ENCODE results near the gene RNF141.

DNA sequence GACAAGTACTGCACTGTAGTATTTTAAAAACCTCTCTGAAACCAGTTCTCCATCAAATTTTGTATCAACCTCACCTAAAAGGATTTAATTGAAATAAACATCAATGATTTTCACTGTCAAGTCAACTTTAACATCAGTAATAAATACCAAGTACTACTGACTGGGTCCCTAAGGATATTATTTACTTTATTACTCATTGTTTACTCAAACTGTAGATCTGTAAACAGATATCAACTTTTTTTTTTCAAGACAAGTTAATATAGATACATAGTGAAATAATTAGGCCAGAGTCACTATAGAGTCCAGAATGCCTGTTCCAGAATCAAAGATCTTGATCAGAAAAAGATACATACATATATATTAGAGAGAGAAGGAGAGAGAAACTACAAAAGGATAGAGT, 1.6 kb downstream of the RNF141 start:
- no peak for TF ChIP-seq POLR2AphosphoS5 (IDR thresholded peaks at IDR 0.05)
- TF ChIP-seq, protein P1, sequence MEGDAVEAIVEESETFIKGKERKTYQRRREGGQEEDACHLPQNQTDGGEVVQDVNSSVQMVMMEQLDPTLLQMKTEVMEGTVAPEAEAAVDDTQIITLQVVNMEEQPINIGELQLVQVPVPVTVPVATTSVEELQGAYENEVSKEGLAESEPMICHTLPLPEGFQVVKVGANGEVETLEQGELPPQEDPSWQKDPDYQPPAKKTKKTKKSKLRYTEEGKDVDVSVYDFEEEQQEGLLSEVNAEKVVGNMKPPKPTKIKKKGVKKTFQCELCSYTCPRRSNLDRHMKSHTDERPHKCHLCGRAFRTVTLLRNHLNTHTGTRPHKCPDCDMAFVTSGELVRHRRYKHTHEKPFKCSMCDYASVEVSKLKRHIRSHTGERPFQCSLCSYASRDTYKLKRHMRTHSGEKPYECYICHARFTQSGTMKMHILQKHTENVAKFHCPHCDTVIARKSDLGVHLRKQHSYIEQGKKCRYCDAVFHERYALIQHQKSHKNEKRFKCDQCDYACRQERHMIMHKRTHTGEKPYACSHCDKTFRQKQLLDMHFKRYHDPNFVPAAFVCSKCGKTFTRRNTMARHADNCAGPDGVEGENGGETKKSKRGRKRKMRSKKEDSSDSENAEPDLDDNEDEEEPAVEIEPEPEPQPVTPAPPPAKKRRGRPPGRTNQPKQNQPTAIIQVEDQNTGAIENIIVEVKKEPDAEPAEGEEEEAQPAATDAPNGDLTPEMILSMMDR (IDR thresholded peaks at IDR 0.05), result no peak

All from sigmoid colon (tissue), 4 donors.